ENCODE results near the gene KIF16B. TPM values are rescaled to one million over a fixed set of nuclear protein-coding genes. Genes with fewer than 3 reads are reported as not detected.
A peak's percentile ranks its signal among the peaks of the same experiment; 100 is the strongest.

The KIF16B gene
- total RNA-seq, 1 experiment from 2014 or later: 4.6 TPM

GRCh38 chr20:16479666-16480065 is 93.6 kb downstream of the KIF16B start:
- H3K27ac ChIP-seq (ENCODE audit: low read depth, low read length, poor library complexity, severe bottlenecking): no peak overlapping the region
- BruUV-seq (replicated peaks): no TSS peak
- ChIA-PET CTCF (no interaction called here), POLR2A (ENCODE audit: low non-redundant PET) (no interaction called here)
- no peaks in the 10 kb centered on the region for H3K27me3 ChIP-seq (replicated peaks; ENCODE audit: insufficient read depth, low read depth, low read length, poor library complexity)
- intact Hi-C loops (cut with micrococcal nuclease; ENCODE audit: unreplicated experiment): no loop called here
- no peak for DNase-seq (ENCODE audit: low spot score)
- H3K36me3 ChIP-seq (ENCODE audit: insufficient read depth, low read length, poor library complexity, severe bottlenecking): no peaks in the 10 kb centered on the region
- no peaks in the 10 kb centered on the region for H3K4me1 ChIP-seq (ENCODE audit: insufficient read depth, low read length, poor library complexity, severe bottlenecking)
- TF ChIP-seq CTCF (conservative IDR thresholded peaks at IDR 0.05; ENCODE audit: low read depth, low read length) (no peak), EZH2 (IDR thresholded peaks at IDR 0.05; ENCODE audit: borderline replicate concordance, low read depth, low read length, poor library complexity, severe bottlenecking) (no peak)
- no peak overlapping the region for H3K4me3 ChIP-seq (ENCODE audit: low read depth, low read length, poor library complexity, severe bottlenecking)
- no peaks in the 10 kb centered on the region for H3K9me3 ChIP-seq (ENCODE audit: low read depth, low read length, poor library complexity, severe bottlenecking)

DNA sequence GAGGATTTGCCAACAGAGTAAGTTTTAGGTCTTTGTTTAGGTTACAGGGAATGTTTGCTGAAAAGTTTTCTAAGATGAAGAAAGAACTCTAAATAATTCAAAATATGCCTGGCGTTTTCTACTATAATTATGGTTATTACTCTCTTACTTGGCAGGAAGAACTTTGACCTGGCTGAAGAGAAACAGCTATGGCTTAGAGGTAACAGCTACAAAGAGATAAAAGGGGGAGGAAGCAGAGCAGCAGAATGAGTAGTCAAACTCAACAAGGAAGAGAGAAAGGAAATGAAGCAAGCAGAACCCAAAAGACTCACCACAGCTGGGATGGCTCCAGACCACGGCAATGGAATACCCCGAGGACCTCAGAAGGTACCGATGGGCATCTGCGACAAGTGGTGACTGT is 95.6 kb downstream of the KIF16B start:
- Histone ChIP-seq H3K36me3 (ENCODE audit: insufficient read depth, low read length, poor library complexity, severe bottlenecking) (no peaks in the 10 kb centered on the region), H3K4me1 (ENCODE audit: insufficient read depth, low read length, poor library complexity, severe bottlenecking) (no peaks in the 10 kb centered on the region), H3K27ac (ENCODE audit: low read depth, low read length, poor library complexity, severe bottlenecking) (no peak overlapping the region), H3K4me3 (ENCODE audit: low read depth, low read length, poor library complexity, severe bottlenecking) (no peak overlapping the region), H3K27me3 (replicated peaks; ENCODE audit: insufficient read depth, low read depth, low read length, poor library complexity) (no peaks in the 10 kb centered on the region), H3K9me3 (ENCODE audit: low read depth, low read length, poor library complexity, severe bottlenecking) (no peaks in the 10 kb centered on the region)
- intact Hi-C loops (cut with micrococcal nuclease; ENCODE audit: unreplicated experiment): no loop called here
- CTCF ChIA-PET: no interaction called here
- no TSS peak for BruUV-seq (replicated peaks)
- POLR2A ChIA-PET (ENCODE audit: low non-redundant PET): no interaction called here
- DNase-seq (ENCODE audit: low spot score): no peak
- TF ChIP-seq EZH2 (IDR thresholded peaks at IDR 0.05; ENCODE audit: borderline replicate concordance, low read depth, low read length, poor library complexity, severe bottlenecking) (no peak), CTCF (conservative IDR thresholded peaks at IDR 0.05; ENCODE audit: low read depth, low read length) (no peak)

GRCh38 chr20:16476032-16476431 is 97.2 kb downstream of the KIF16B start:
- peak; percentile 48 for DNase-seq (ENCODE audit: low spot score)
- CTCF ChIA-PET: no interaction called here
- H3K36me3 ChIP-seq (ENCODE audit: insufficient read depth, low read length, poor library complexity, severe bottlenecking): no peaks in the 10 kb centered on the region
- intact Hi-C loops (cut with micrococcal nuclease; ENCODE audit: unreplicated experiment): no loop called here
- no peaks in the 10 kb centered on the region for H3K9me3 ChIP-seq (ENCODE audit: low read depth, low read length, poor library complexity, severe bottlenecking)
- no peaks in the 10 kb centered on the region for H3K27me3 ChIP-seq (replicated peaks; ENCODE audit: insufficient read depth, low read depth, low read length, poor library complexity)
- H3K4me3 ChIP-seq (ENCODE audit: low read depth, low read length, poor library complexity, severe bottlenecking): no peak overlapping the region
- POLR2A ChIA-PET (ENCODE audit: low non-redundant PET): no interaction called here
- H3K27ac ChIP-seq (ENCODE audit: low read depth, low read length, poor library complexity, severe bottlenecking): no peak overlapping the region
- TF ChIP-seq CTCF (conservative IDR thresholded peaks at IDR 0.05; ENCODE audit: low read depth, low read length) (peak; percentile 67), EZH2 (IDR thresholded peaks at IDR 0.05; ENCODE audit: borderline replicate concordance, low read depth, low read length, poor library complexity, severe bottlenecking) (no peak)
- no peaks in the 10 kb centered on the region for H3K4me1 ChIP-seq (ENCODE audit: insufficient read depth, low read length, poor library complexity, severe bottlenecking)
- BruUV-seq (replicated peaks): no TSS peak
